ENCODE data around the gene OR2L3. TPM values are rescaled to one million over a fixed set of nuclear protein-coding genes. Genes with fewer than 3 reads are reported as not detected.

Gene OR2L3, protein sequence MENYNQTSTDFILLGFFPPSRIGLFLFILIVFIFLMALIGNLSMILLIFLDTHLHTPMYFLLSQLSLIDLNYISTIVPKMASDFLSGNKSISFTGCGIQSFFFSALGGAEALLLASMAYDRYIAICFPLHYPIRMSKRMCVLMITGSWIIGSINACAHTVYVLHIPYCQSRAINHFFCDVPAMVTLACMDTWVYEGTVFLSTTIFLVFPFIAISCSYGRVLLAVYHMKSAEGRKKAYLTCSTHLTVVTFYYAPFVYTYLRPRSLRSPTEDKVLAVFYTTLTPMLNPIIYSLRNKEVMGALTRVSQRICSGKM
- total RNA-seq (2013; cell fraction: nucleolus; rRNA removed) = not detected in 2 replicates
- total RNA-seq (2014; rRNA removed) (not detected in 2 replicates), total RNA-seq (2014; rRNA removed; fragmentation: Illumina TruSeq; extraction: Trizol) (not detected in 2 replicates), total RNA-seq (2021) (not detected in 2 replicates), polyA plus RNA-seq (2011; rRNA removed) (not detected in 2 replicates), polyA plus RNA-seq (2014; fragmentation: Illumina TruSeq; extraction: Trizol) (not detected in 2 replicates), polyA plus RNA-seq (2014; fragmentation: Nextera tagmentation; extraction: Ambion mirVana) (not detected), polyA plus RNA-seq (2014; rRNA removed) (not detected in 2 replicates), polyA plus RNA-seq (2016; fragmentation: Nextera tagmentation; extraction: Ambion mirVana) (not detected), polyA minus RNA-seq (2011; rRNA and poly(A)+ RNA removed) (not detected in 2 replicates), Bru-seq, nascent RNA (percentile 17 among the genes with signal in this experiment), BruChase-seq, experiment 1, labeled RNA remaining after a 6-hour chase (percentile 12 among the genes with signal in this experiment), BruChase-seq, experiment 2, labeled RNA remaining after a 2-hour chase (percentile 14 among the genes with signal in this experiment)
- polyA plus RNA-seq (2011; ENCODE audit: low read depth) = not detected
- polyA plus RNA-seq (2011; cell fraction: cytosol; rRNA removed) = not detected in 2 replicates
- 0.06 TPM in 1 of 2 replicates, not detected in the other for polyA plus RNA-seq (2011; cell fraction: nucleus; rRNA removed)
- not detected in 2 replicates for polyA plus RNA-seq (2012)
- not detected in 2 replicates for polyA minus RNA-seq (2011; cell fraction: cytosol; rRNA and poly(A)+ RNA removed)
- not detected in 2 replicates for polyA minus RNA-seq (2011; cell fraction: nucleus; rRNA and poly(A)+ RNA removed)
- long read RNA-seq, experiment 1 = 0 reads
- long read RNA-seq, experiment 2 = 0 reads

DNA sequence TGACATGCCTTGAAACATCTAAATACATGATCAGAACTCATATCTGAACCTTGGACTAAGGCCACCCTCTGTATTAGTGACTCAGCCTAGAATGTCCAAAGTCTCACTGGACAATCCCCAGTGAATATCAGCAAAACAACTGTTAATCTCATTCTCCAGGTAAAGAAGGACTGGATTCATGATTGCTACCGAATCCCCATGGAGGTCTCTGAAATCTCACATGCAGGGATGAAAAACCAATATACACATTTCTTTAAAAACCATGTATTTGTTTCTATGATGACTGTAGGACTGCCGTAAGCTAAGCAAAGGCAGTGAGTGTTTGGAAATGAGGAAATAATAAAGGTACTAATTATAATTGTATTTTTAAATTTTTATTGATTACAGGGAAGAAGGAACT lies at the start of gene OR2L3:
OR2L3 (plus strand) TSS at position 301 of the 400 bp plus-strand sequence. CDS start 13,846 bp downstream, outside the sequence.
- ATAC-seq = no peak
- WGBS (ENCODE audit: insufficient coverage, insufficient replicate concordance, low lambda C conversion rate, missing lambda C conversion rate) = 23% methylated on average over 2 of the region's 2 CpGs
- no peaks in the 10 kb centered on the region for H3K36me3 ChIP-seq (ENCODE audit: control insufficient read depth in 2 of 2, insufficient read depth in 2 of 2, low read length in 1 of 2)
- ChIA-PET SMC1A (ENCODE audit: uncharacterized antibody, unreplicated experiment) (no interaction called here), POLR2A (no interaction called here), RAD21 (ENCODE audit: unreplicated experiment) (no interaction called here), CTCF (no interaction called here)
- in situ Hi-C loops (cut with MboI) (no loop called here), intact Hi-C loops (cut with micrococcal nuclease; ENCODE audit: unreplicated experiment) (no loop called here)
- no TSS peak for BruUV-seq (replicated peaks)
- no peak within 1 kb of the TSS for H3K4me2 ChIP-seq (ENCODE audit: control insufficient read depth, insufficient read depth)
- H3K9me3 ChIP-seq (replicated peaks; ENCODE audit: control insufficient read depth, insufficient read depth, low read length) = no peaks in the 10 kb centered on the region
- no peak within 1 kb of the TSS for H3K27ac ChIP-seq (ENCODE audit: control insufficient read depth, insufficient read depth)
- H3K79me2 ChIP-seq (ENCODE audit: control insufficient read depth, insufficient read depth, low read length) = no peaks in the 10 kb centered on the region
- no peak within 1 kb of the TSS for H2AFZ ChIP-seq (ENCODE audit: control insufficient read depth, low read depth, low read length)
- no peaks in the 10 kb centered on the region for H3K27me3 ChIP-seq (replicated peaks in 1 of 2; ENCODE audit: control insufficient read depth in 2 of 2, insufficient read depth in 2 of 2, low read length in 1 of 2)
- no peak within 1 kb of the TSS for H3K4me3 ChIP-seq
- FAIRE-seq = no peak
- DNase-seq (ENCODE audit: low read depth, low spot score) = no peak
- no peaks in the 10 kb centered on the region for H4K20me1 ChIP-seq (ENCODE audit: control insufficient read depth, insufficient read depth)
- H3K4me1 ChIP-seq (ENCODE audit: control insufficient read depth, insufficient read depth, low read length) = no peaks in the 10 kb centered on the region
- no peak within 1 kb of the TSS for H3K9ac ChIP-seq (ENCODE audit: control insufficient read depth, insufficient read depth, low read length)
- TF ChIP-seq, protein P1, sequence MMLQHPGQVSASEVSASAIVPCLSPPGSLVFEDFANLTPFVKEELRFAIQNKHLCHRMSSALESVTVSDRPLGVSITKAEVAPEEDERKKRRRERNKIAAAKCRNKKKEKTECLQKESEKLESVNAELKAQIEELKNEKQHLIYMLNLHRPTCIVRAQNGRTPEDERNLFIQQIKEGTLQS (IDR thresholded peaks at IDR 0.05; ENCODE audit: borderline replicate concordance, extremely low read depth, low read depth, low read length) = no peak
- TF ChIP-seq EED (IDR thresholded peaks at IDR 0.05; ENCODE audit: low read depth) (no peak), TAF1 (IDR thresholded peaks at IDR 0.05; ENCODE audit: borderline replicate concordance, low read depth, low read length) (no peak), CBX5 (IDR thresholded peaks at IDR 0.05; ENCODE audit: low read depth) (no peak), MEF2B (IDR thresholded peaks at IDR 0.05; ENCODE audit: partially characterized antibody, poor library complexity, severe bottlenecking) (no peak), HCFC1 (IDR thresholded peaks at IDR 0.05; ENCODE audit: low read length) (no peak), BHLHE40 (IDR thresholded peaks at IDR 0.05; ENCODE audit: borderline replicate concordance in 1 of 2, low read depth in 2 of 2, low read length in 1 of 2) (no peak)
- TF ChIP-seq, protein P2, sequence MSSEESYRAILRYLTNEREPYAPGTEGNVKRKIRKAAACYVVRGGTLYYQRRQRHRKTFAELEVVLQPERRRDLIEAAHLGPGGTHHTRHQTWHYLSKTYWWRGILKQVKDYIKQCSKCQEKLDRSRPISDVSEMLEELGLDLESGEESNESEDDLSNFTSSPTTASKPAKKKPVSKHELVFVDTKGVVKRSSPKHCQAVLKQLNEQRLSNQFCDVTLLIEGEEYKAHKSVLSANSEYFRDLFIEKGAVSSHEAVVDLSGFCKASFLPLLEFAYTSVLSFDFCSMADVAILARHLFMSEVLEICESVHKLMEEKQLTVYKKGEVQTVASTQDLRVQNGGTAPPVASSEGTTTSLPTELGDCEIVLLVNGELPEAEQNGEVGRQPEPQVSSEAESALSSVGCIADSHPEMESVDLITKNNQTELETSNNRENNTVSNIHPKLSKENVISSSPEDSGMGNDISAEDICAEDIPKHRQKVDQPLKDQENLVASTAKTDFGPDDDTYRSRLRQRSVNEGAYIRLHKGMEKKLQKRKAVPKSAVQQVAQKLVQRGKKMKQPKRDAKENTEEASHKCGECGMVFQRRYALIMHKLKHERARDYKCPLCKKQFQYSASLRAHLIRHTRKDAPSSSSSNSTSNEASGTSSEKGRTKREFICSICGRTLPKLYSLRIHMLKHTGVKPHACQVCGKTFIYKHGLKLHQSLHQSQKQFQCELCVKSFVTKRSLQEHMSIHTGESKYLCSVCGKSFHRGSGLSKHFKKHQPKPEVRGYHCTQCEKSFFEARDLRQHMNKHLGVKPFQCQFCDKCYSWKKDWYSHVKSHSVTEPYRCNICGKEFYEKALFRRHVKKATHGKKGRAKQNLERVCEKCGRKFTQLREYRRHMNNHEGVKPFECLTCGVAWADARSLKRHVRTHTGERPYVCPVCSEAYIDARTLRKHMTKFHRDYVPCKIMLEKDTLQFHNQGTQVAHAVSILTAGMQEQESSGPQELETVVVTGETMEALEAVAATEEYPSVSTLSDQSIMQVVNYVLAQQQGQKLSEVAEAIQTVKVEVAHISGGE (CRISPR knock-in tag; IDR thresholded peaks at IDR 0.05) = no peak
- TF ChIP-seq, protein P3, sequence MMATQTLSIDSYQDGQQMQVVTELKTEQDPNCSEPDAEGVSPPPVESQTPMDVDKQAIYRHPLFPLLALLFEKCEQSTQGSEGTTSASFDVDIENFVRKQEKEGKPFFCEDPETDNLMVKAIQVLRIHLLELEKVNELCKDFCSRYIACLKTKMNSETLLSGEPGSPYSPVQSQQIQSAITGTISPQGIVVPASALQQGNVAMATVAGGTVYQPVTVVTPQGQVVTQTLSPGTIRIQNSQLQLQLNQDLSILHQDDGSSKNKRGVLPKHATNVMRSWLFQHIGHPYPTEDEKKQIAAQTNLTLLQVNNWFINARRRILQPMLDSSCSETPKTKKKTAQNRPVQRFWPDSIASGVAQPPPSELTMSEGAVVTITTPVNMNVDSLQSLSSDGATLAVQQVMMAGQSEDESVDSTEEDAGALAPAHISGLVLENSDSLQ (IDR thresholded peaks at IDR 0.05) = no peak
- TF ChIP-seq, protein P4, sequence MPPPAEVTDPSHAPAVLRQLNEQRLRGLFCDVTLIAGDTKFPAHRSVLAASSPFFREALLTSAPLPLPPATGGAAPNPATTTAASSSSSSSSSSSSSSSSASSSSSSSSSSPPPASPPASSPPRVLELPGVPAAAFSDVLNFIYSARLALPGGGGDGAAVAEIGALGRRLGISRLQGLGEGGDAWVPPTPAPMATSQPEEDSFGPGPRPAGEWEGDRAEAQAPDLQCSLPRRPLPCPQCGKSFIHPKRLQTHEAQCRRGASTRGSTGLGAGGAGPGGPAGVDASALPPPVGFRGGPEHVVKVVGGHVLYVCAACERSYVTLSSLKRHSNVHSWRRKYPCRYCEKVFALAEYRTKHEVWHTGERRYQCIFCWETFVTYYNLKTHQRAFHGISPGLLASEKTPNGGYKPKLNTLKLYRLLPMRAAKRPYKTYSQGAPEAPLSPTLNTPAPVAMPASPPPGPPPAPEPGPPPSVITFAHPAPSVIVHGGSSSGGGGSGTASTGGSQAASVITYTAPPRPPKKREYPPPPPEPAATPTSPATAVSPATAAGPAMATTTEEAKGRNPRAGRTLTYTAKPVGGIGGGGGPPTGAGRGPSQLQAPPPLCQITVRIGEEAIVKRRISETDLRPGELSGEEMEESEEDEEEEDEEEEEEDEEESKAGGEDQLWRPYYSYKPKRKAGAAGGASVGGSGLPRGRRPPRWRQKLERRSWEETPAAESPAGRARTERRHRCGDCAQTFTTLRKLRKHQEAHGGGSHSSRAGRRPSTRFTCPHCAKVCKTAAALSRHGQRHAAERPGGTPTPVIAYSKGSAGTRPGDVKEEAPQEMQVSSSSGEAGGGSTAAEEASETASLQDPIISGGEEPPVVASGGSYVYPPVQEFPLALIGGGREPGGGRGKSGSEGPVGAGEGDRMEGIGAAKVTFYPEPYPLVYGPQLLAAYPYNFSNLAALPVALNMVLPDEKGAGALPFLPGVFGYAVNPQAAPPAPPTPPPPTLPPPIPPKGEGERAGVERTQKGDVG (CRISPR knock-in tag; IDR thresholded peaks at IDR 0.05) = no peak

Measured in GM12878 (cell line).